HEK293 (cell line): ENCODE results near the gene CRABP2.
A peak's percentile ranks its signal among the peaks of the same experiment; 100 is the strongest.

Source experiments
- CTCF ChIA-PET: fragments of 350-600 bp; formaldehyde crosslinking; extraction: SDS; loops from one replicate; lab custom pipeline; 2021; ENCODE audit warnings: antibody characterized with exemption; lab: Yijun Ruan, JAX
- POLR2A ChIA-PET: fragments of 300-600 bp; formaldehyde crosslinking; extraction: SDS; loops from one replicate; lab custom pipeline; 2020; ENCODE audit warnings: antibody characterized with exemption, inconsistent platforms; lab: Yijun Ruan, JAX
- H3K27ac ChIP-seq: fragments of 200-500 bp; sonication (Bioruptor generic); 2 replicates; pipeline ENCODE4 v1.5.1; 2014; ENCODE audit warnings: low read depth, low read length, control low read depth, inconsistent platforms; ENCODE audit errors: extremely low read depth
- H3K36me3 ChIP-seq, 2 experiments: fragments of 200-500 bp in 1 of 2; sonication (Bioruptor generic) in 1 of 2; 1 replicate in 1 of 2; 2 replicates in 1 of 2; pipeline ENCODE4 v1.5.1; 2014 to 2017; ENCODE audit warnings: inconsistent platforms in 2 of 2, low read length in 2 of 2; ENCODE audit not compliant: control insufficient read depth in 2 of 2, insufficient read depth in 1 of 2
- H3K4me1 ChIP-seq: fragments of 200-500 bp; sonication (Bioruptor generic); 2 replicates; pipeline ENCODE4 v1.5.1; 2014; ENCODE audit warnings: mild to moderate bottlenecking, low read length, inconsistent platforms; ENCODE audit not compliant: control insufficient read depth, insufficient read depth
- H3K4me3 ChIP-seq: 2 replicates; pipeline ENCODE4 v1.5.1; 2011; ENCODE audit warnings: low read depth, mild to moderate bottlenecking, control low read depth, low read length, moderate library complexity
- H3K9me3 ChIP-seq: fragments of 200-500 bp; sonication (Bioruptor generic); 2 replicates; pipeline ENCODE4 v1.5.1; 2014; ENCODE audit warnings: low read depth, low read length, inconsistent platforms; ENCODE audit not compliant: control insufficient read depth, insufficient read depth
- CTCF ChIP-seq: fragments of 450-650 bp; formaldehyde crosslinking; IDR thresholded peaks from 2 replicates; pipeline ENCODE4 v1.5.1; 2016; ENCODE audit warnings: missing biosample characterization, missing genetic modification characterization
- GLIS1 ChIP-seq: fragments of 450-650 bp; formaldehyde crosslinking; IDR thresholded peaks from 2 replicates; pipeline ENCODE4 v1.5.1; 2016; ENCODE audit warnings: missing biosample characterization, missing genetic modification characterization
- HOXC10 ChIP-seq: sonication (generic); formaldehyde crosslinking; IDR thresholded peaks from 2 replicates; pipeline ENCODE4 v1.8.1; 2023; ENCODE audit warnings: mild to moderate bottlenecking, missing genetic modification reagents
- KLF1 ChIP-seq: fragments of 450-650 bp; formaldehyde crosslinking; IDR thresholded peaks from 2 replicates; pipeline ENCODE4 v1.5.1; 2016; ENCODE audit warnings: missing biosample characterization, missing genetic modification characterization
- KLF17 ChIP-seq: fragments of 450-650 bp; formaldehyde crosslinking; IDR thresholded peaks from 2 replicates; pipeline ENCODE4 v1.5.1; 2016; ENCODE audit warnings: missing biosample characterization, missing genetic modification characterization
- PATZ1 ChIP-seq: fragments of 450-650 bp; formaldehyde crosslinking; IDR thresholded peaks from 2 replicates; pipeline ENCODE4 v1.5.1; 2016; ENCODE audit warnings: missing biosample characterization, missing genetic modification characterization
- PRDM1 ChIP-seq: fragments of 450-650 bp; formaldehyde crosslinking; IDR thresholded peaks from 2 replicates; pipeline ENCODE4; 2016; ENCODE audit warnings: missing biosample characterization, missing genetic modification characterization
- ZBTB26 ChIP-seq: fragments of 450-650 bp; formaldehyde crosslinking; optimal IDR thresholded peaks from 2 replicates; pipeline ENCODE3; 2016; ENCODE audit warnings: missing biosample characterization, mild to moderate bottlenecking, missing genetic modification characterization
- ZBTB8A ChIP-seq: fragments of 450-650 bp; formaldehyde crosslinking; IDR thresholded peaks from 2 replicates; pipeline ENCODE4 v1.5.1; 2016; ENCODE audit warnings: missing biosample characterization, missing genetic modification characterization
- ZNF133 ChIP-seq: fragments of 450-650 bp; formaldehyde crosslinking; IDR thresholded peaks from 2 replicates; pipeline ENCODE4 v1.5.1; 2016; ENCODE audit warnings: missing biosample characterization, missing genetic modification characterization
- ZNF174 ChIP-seq: fragments of 450-650 bp; formaldehyde crosslinking; IDR thresholded peaks from 2 replicates; pipeline ENCODE4 v1.5.0; 2017; ENCODE audit warnings: missing biosample characterization, mild to moderate bottlenecking, missing genetic modification characterization
- ZNF223 ChIP-seq: fragments of 450-650 bp; formaldehyde crosslinking; IDR thresholded peaks from 2 replicates; pipeline ENCODE4 v1.5.1; 2016; ENCODE audit warnings: missing biosample characterization, missing genetic modification characterization
- ZNF366 ChIP-seq: fragments of 450-650 bp; formaldehyde crosslinking; conservative IDR thresholded peaks from 2 replicates; pipeline ENCODE4 v1.5.1; 2016; ENCODE audit warnings: missing biosample characterization, missing genetic modification characterization
- ZNF398 ChIP-seq: fragments of 450-650 bp; formaldehyde crosslinking; IDR thresholded peaks from 2 replicates; pipeline ENCODE4 v1.5.1; 2017; ENCODE audit warnings: missing biosample characterization, missing genetic modification characterization
- ZNF560 ChIP-seq: fragments of 450-650 bp; formaldehyde crosslinking; IDR thresholded peaks from 2 replicates; pipeline ENCODE4 v1.5.1; 2017; ENCODE audit warnings: missing biosample characterization, missing genetic modification characterization, borderline replicate concordance
- ZNF629 ChIP-seq: fragments of 450-650 bp; formaldehyde crosslinking; IDR thresholded peaks from 2 replicates; pipeline ENCODE4 v1.5.1; 2017; ENCODE audit warnings: missing biosample characterization, missing genetic modification characterization
- ZNF777 ChIP-seq: fragments of 450-650 bp; formaldehyde crosslinking; IDR thresholded peaks from 2 replicates; pipeline ENCODE4 v1.5.1; 2017; ENCODE audit warnings: missing biosample characterization, missing genetic modification characterization, borderline replicate concordance
- ZSCAN23 ChIP-seq: fragments of 450-650 bp; formaldehyde crosslinking; IDR thresholded peaks from 2 replicates; pipeline ENCODE4 v1.5.1; 2016; ENCODE audit warnings: missing biosample characterization, missing genetic modification characterization
- ZSCAN30 ChIP-seq: fragments of 450-650 bp; IDR thresholded peaks from 2 replicates; pipeline ENCODE4 v1.5.1; 2018; ENCODE audit warnings: missing biosample characterization, mild to moderate bottlenecking, missing genetic modification characterization, moderate library complexity
- ZSCAN5A ChIP-seq: fragments of 450-650 bp; formaldehyde crosslinking; IDR thresholded peaks from 2 replicates; pipeline ENCODE4 v1.5.1; 2016; ENCODE audit warnings: missing biosample characterization, missing genetic modification characterization
- TF ChIP-seq, protein P1 (sequence below): fragments of 450-650 bp; formaldehyde crosslinking; IDR thresholded peaks from 2 replicates; pipeline ENCODE4 v1.5.1; 2016; ENCODE audit warnings: missing biosample characterization, missing genetic modification characterization
- TF ChIP-seq, protein P2 (sequence below): fragments of 450-650 bp; formaldehyde crosslinking; IDR thresholded peaks from 2 replicates; pipeline ENCODE4 v1.5.1; 2016; ENCODE audit warnings: missing biosample characterization, missing genetic modification characterization, low read depth

Gene CRABP2

DNA sequence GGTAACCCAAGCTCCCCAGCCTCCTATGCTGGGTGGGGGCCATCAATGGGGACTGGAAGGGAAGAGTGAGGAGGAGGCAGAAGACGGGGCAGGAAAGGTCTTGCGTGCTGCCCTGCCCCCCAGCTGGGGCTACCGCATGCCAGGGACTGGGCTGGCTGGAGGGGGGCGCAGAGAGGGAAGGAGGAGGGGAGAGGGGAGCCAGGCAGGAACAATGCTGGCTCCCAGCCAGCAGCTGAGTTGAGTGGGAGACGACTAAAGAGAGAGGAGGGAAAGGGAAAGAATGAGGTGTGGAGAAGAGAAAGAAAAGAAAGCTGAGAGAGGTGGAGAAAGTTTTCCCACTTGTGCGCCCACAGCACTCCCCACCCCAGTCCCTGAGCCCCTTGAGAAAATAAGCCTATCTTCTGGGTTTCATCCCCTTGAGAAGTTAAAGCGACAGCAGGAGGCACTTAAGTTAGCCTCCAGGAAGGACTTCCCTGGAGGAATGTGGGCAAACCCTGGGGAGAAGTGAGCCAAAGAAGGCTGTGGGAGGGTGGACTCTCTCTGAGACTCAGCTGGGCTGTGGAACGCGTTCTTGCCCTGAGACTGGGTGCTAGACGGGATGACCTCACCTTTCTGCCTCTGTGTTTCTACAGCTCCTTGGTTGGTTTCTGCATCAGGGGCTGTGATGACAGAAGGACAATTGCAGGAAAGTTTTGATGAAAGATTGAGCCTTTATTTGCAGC is 15.3 kb downstream of the CRABP2 start:
- ChIA-PET POLR2A (interaction anchor here (0.6 to 3.9 kb wide), 14 partner anchors 14 to 238 kb away, joined by 3 to 44 read pairs (median 6); partner anchors contain the start of genes CRABP2, ISG20L2, METTL25B and MRPL24), CTCF (interaction anchor here (0.6 to 21.1 kb wide), 50 partner anchors 13 to 244 kb away, joined by 3 to 579 read pairs (median 8); partner anchors contain the start of genes CRABP2, HAPLN2, HDGF and INSRR)
- Histone ChIP-seq H3K9me3 (no peaks in the 10 kb centered on the region), H3K4me3 (no peak overlapping the region), H3K4me1 (peaks cover 16% of the 10 kb centered on the region), H3K36me3 (no peaks in the 10 kb centered on the region), H3K27ac (no peak overlapping the region; the same call in 1 of the 2 replicates)
- peak; percentile 99 for TF ChIP-seq PRDM1
- peak; percentile 50; the same call in 1 of the 2 replicates for TF ChIP-seq ZNF133
- 0 out of 2 replicates have a peak, but pooled peaks have one; percentile 21 for TF ChIP-seq ZSCAN23 (tag by site-specific recombination)
- TF ChIP-seq, protein P1, sequence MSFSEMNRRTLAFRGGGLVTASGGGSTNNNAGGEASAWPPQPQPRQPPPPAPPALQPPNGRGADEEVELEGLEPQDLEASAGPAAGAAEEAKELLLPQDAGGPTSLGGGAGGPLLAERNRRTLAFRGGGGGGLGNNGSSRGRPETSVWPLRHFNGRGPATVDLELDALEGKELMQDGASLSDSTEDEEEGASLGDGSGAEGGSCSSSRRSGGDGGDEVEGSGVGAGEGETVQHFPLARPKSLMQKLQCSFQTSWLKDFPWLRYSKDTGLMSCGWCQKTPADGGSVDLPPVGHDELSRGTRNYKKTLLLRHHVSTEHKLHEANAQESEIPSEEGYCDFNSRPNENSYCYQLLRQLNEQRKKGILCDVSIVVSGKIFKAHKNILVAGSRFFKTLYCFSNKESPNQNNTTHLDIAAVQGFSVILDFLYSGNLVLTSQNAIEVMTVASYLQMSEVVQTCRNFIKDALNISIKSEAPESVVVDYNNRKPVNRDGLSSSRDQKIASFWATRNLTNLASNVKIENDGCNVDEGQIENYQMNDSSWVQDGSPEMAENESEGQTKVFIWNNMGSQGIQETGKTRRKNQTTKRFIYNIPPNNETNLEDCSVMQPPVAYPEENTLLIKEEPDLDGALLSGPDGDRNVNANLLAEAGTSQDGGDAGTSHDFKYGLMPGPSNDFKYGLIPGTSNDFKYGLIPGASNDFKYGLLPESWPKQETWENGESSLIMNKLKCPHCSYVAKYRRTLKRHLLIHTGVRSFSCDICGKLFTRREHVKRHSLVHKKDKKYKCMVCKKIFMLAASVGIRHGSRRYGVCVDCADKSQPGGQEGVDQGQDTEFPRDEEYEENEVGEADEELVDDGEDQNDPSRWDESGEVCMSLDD (tag by site-specific recombination), result peak; percentile 49; the same call in 1 of the 2 replicates
- TF ChIP-seq ZSCAN30 (tag by site-specific recombination), result no peak
- peak; percentile 20; the same call in 1 of the 2 replicates for TF ChIP-seq ZNF629 (tag by site-specific recombination)
- TF ChIP-seq ZNF560, result no peak
- peak; percentile 41 for TF ChIP-seq ZNF366 (tag by site-specific recombination)
- peak; percentile 79 for TF ChIP-seq ZNF223 (tag by site-specific recombination)
- peak; percentile 6 for TF ChIP-seq ZBTB26 (tag by site-specific recombination)
- TF ChIP-seq ZNF174 (tag by site-specific recombination), result no peak
- TF ChIP-seq ZNF398 (tag by site-specific recombination), result peak; percentile 97
- TF ChIP-seq ZNF777 (tag by site-specific recombination), result peak; percentile 33; the same call in 1 of the 2 replicates
- TF ChIP-seq ZBTB8A, result 0 out of 2 replicates have a peak, but pooled peaks have one; percentile 15
- TF ChIP-seq KLF17 (tag by site-specific recombination), result 0 out of 2 replicates have a peak, but pooled peaks have one; percentile 43
- no peak for TF ChIP-seq HOXC10
- TF ChIP-seq PATZ1, result peak; percentile 68
- peak; percentile 75 for TF ChIP-seq GLIS1 (tag by site-specific recombination)
- 0 out of 2 replicates have a peak, but pooled peaks have one; percentile 10 for TF ChIP-seq ZSCAN5A (tag by site-specific recombination)
- no peak for TF ChIP-seq CTCF (tag by site-specific recombination)
- TF ChIP-seq KLF1 (tag by site-specific recombination), result no peak
- TF ChIP-seq, protein P2, sequence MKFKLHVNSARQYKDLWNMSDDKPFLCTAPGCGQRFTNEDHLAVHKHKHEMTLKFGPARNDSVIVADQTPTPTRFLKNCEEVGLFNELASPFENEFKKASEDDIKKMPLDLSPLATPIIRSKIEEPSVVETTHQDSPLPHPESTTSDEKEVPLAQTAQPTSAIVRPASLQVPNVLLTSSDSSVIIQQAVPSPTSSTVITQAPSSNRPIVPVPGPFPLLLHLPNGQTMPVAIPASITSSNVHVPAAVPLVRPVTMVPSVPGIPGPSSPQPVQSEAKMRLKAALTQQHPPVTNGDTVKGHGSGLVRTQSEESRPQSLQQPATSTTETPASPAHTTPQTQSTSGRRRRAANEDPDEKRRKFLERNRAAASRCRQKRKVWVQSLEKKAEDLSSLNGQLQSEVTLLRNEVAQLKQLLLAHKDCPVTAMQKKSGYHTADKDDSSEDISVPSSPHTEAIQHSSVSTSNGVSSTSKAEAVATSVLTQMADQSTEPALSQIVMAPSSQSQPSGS (tag by site-specific recombination), result peak; percentile 84; the same call in 1 of the 2 replicates
